T-helper 22 cell (primary cell): ENCODE measurements around the gene NDUFAF5.

Experiments
- DNase-seq: peaks from one replicate; pipeline ENCODE4 v3.0.0-alpha.2; 2020; ENCODE audit warnings: low read depth

NDUFAF5 gene

DNA sequence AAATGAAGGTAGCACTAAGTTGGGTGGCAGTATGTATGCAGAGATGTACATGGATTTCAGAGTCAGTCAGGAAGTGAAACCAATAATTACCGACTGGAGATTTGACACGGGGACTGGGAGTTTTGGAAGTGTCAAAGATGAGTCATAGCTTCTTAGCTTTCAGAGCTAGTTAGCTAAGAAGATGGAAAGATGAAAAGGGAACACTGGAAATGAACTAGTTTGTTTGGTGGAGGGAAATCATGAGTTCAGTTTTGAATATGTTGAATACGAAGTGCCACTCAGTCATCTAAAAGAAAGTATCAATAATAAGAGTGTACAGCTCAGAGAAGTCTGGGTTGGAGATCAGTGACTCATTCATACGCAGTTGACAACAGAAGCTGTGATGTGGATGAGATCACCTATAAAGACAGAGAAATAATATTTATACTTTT, 7.6 kb upstream of the NDUFAF5 start:
- DNase-seq, result no peak

- DNase-seq, result no peak
Measured at GRCh38 chr20:13778827-13779226, 6.0 kb upstream of the NDUFAF5 start.

DNA sequence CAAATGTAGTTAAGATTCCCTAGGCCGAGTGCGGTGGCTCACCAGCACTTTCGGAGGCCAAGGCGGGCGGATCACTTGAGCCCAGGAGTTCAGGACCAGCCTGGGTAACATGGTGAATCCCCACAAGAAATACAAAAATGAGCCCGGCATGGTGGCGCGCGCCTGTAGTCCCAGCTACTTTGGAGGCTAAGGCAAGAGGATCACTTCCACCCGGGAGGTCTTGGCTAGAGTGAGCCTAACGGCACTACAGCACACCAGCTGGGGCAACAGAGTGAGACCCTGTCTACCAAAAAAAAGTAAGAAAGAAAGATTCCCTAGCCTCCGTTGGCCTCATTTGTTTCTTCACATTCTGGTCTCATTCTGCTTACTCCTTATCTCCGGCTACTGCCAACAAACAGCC, 1.3 kb upstream of the NDUFAF5 start:
- DNase-seq, result no peak

DNA sequence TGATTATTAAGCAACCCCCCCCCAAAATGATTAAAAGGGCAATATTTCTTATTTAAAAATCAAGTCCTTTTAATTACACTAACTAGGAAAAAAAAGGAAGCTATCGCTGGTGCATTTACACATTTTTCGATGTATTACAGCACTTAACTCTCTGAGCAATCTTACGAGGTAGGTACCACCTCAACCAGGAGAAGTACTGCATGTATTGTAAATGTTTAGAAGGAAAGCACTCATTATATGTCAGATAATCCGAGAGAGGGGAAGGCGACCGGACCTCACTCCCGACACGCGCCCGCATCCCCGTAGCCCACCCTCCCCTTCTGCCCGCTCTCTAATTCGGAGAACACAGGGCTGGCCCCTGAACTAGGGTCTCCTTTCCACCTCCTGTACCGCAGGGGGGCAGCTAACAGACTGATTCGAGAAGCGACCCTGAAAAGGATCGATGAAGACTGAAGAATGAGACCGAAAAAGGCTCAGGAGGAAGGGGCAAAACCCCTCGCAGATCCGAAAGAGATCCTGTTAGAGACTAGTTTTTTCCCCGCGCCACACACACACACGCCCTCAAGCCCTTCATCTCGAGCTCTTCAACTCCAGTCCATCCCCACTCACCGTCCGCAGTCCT, 446 bp upstream of the NDUFAF5 start:
- DNase-seq, result no peak

- DNase-seq, result no peak
Measured at GRCh38 chr20:13786143-13786828, 1.5 kb downstream of the NDUFAF5 start.

DNA sequence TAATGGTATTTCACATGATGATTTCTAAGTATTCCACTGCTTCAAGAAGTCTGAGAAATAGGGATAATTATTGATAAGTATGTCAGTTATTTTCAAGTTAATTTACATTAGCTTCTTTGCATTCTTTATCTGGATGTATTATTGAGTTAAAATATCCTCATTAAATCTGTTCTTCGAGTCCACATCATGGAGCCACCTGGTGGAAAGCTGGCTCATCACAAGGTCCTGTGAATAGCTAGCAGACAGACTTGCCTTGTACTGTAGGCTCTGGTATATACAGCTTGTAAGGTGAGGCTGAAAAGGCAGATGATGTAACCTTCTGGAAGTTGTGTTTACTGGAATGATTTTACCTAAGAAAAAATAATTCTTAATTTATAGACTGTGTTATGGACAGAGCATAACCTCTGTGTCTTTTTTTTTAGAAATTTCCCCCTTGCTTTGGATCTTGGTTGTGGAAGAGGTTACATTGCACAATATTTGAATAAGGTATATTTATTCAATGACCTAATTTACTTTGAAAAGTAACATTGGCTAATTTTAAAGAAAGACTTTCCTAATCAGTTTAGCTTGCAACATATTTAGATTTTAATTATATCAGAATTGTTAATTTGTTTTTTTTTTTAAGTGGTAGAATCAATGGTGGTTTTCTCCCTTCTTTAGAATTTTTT, 3.5 kb downstream of the NDUFAF5 start:
- DNase-seq, result no peak

- no peak for DNase-seq
Measured at GRCh38 chr20:13790708-13791107, 5.9 kb downstream of the NDUFAF5 start.

GRCh38 chr20:13791540-13792459, 7.0 kb downstream of the NDUFAF5 start:
- DNase-seq, result no peak

GRCh38 chr20:13793001-13793400, 8.2 kb downstream of the NDUFAF5 start:
- DNase-seq, result no peak

- no peak for DNase-seq
Measured at GRCh38 chr20:13794667-13795066, 9.8 kb downstream of the NDUFAF5 start.

- no peak for DNase-seq
Measured at GRCh38 chr20:13799040-13799439, 14.2 kb downstream of the NDUFAF5 start.

GRCh38 chr20:13799974-13800373, 15.1 kb downstream of the NDUFAF5 start:
- DNase-seq, result no peak

- DNase-seq, result no peak
Measured at GRCh38 chr20:13800728-13801134, 15.9 kb downstream of the NDUFAF5 start.

GRCh38 chr20:13809373-13809772, 24.5 kb downstream of the NDUFAF5 start:
- no peak for DNase-seq

DNA sequence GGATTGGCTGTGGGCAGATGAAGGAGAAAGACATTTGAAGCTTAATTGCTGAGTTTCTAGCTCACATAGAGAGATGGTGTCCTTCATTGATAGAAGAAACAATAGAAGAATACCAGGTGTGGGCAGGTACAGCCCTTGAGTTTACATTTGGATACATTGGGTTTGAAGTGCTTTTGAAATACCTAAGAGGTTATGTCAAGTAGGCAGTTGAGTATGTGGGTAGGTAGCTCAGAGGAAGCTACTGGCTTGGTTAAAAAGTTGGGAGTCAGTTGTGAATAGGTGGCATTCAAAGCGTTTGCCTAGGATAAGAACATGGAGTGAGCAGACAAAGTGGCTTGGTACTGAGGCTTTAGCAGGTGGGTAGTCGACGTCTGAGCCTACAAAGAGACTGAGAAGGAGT, 25.0 kb downstream of the NDUFAF5 start:
- no peak for DNase-seq

DNA sequence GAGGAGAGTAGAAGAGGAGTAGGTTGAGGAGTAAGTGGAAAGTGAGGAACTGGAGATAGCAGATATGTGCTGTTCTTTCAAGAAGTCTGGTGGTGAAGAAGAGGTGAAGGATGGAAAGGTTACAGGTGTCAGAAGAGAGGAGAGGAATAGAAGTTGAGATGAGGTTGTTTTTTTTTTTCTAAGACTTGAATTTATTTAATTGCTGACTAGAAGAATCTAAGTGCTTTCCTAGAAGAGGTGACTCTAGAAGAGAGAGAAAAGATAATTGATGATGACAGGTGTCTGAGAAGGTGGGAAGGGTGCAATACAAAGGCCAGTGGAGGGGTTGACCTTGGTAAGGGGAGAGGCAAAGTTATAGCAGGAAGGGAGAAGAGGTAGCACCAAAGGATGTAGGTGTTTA, 25.6 kb downstream of the NDUFAF5 start:
- no peak for DNase-seq

DNA sequence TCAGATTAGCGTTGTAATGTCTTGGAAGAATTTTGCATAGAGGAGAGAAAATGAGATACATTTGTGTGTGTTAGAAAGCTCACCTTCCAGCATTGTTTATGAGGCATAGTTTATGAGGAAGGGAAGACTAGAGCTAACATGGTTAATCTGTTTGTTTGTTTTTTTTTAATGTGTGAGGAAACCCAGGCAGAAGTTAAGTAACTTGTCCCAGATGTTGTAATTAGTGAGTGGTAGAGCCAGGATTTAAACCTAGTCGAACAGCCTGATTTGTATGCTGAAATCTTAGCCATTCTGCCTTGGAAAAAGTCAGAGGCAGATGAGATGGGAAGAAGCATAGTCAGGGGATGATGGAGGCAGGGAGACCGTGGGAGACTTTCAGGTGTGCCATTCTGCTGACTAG, 29.1 kb downstream of the NDUFAF5 start:
- no peak for DNase-seq

DNA sequence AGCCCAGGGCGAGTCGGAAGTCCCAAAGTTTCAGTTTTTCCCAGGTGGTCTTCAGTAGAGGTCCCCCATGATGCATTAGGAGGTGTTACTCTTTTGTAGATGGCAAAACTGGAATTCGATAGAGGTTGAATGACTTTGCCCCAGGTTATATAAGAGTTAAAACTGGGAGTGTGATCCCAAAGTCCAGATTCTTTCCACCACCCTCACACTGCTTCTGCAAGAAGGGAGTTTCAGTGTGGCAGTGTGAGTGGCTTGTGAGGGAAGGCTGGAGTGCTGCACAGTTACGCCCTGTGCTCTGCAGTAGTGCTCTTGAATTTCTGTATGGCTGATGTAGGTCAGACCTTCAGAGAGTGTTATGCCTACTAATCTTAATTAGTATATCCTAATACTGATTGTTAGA, 29.8 kb downstream of the NDUFAF5 start:
- no peak for DNase-seq

- no peak for DNase-seq
Measured at GRCh38 chr20:13816757-13817156, 31.9 kb downstream of the NDUFAF5 start.

GRCh38 chr20:13817342-13817741, 32.5 kb downstream of the NDUFAF5 start:
- no peak for DNase-seq

GRCh38 chr20:13819885-13820645, 35.2 kb downstream of the NDUFAF5 start:
- DNase-seq, result no peak

DNA sequence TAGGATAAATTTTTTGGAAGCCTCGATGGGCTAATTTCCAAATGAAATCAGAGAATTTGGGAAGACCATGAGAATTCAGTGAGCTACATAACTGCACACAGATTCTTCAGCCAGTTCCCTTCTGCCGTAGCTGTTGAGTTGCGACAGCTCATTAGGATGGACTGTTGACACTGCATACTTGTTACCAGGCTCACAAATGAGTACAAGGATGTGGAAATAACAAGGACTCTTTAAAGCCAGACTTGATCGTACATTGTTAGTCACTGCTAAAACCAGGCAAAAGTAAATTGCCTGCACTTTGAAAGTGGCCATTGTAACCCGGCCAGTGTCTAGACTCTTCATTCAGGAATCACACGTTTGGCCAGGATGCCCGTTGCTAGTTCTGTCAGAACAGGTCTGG, 37.0 kb downstream of the NDUFAF5 start:
- no peak for DNase-seq
